DND-41 (cell line): Measurements from ENCODE around the gene RAD51B.
A peak's percentile ranks its signal among the peaks of the same experiment; 100 is the strongest.

Experiments
- ATAC-seq: fragments of 200-7000 bp; cut with Tn5 transposase; 3 replicates; pipeline ENCODE4 v1.9.1; 2021; ENCODE audit warnings: low read depth; ENCODE audit not compliant: insufficient read depth
- DNase-seq: peaks from one replicate; pipeline ENCODE4 v3.0.0-alpha.2; 2020
- H2AFZ ChIP-seq: 2 replicates; pipeline ENCODE4 v1.6.0; 2012; ENCODE audit warnings: low read depth, low read length
- H3K27ac ChIP-seq: 2 replicates; pipeline ENCODE4 v1.5.1; 2012; ENCODE audit warnings: low read length, inconsistent platforms
- H3K27me3 ChIP-seq: fragments of 200-600 bp; sonication (generic); 2 replicates; pipeline ENCODE4 v1.6.0; 2012; ENCODE audit warnings: low read length, mild to moderate bottlenecking, inconsistent platforms; ENCODE audit not compliant: insufficient read depth, poor library complexity
- H3K36me3 ChIP-seq: 2 replicates; pipeline ENCODE4 v1.5.1; 2012; ENCODE audit warnings: low read length, inconsistent platforms; ENCODE audit not compliant: insufficient read depth
- H3K4me1 ChIP-seq: 2 replicates; pipeline ENCODE4 v1.5.1; 2012; ENCODE audit warnings: mild to moderate bottlenecking, low read length; ENCODE audit not compliant: insufficient read depth
- H3K4me2 ChIP-seq: 2 replicates; pipeline ENCODE4 v1.6.0; 2012; ENCODE audit warnings: mild to moderate bottlenecking, moderate library complexity, low read length, inconsistent platforms; ENCODE audit not compliant: insufficient read depth
- H3K4me3 ChIP-seq, 2 experiments: fragments of 200-600 bp in 1 of 2; shearing (Covaris generic) in 1 of 2; 2 replicates each; pipeline ENCODE4 v1.5.1; 2012 to 2016; ENCODE audit warnings: inconsistent platforms in 2 of 2, low read length in 2 of 2, mild to moderate bottlenecking in 2 of 2, low read depth in 1 of 2, moderate library complexity in 1 of 2
- H3K79me2 ChIP-seq: 2 replicates; pipeline ENCODE4 v1.6.0; 2012; ENCODE audit warnings: low read length, inconsistent platforms; ENCODE audit not compliant: insufficient read depth
- H3K9ac ChIP-seq: 2 replicates; pipeline ENCODE4 v1.6.0; 2012; ENCODE audit warnings: low read depth, mild to moderate bottlenecking, inconsistent platforms, low read length, moderate library complexity
- H3K9me3 ChIP-seq: 2 replicates; pipeline ENCODE4 v1.5.1; 2012; ENCODE audit warnings: low read length, moderate library complexity, mild to moderate bottlenecking, inconsistent platforms; ENCODE audit not compliant: insufficient read depth, severe bottlenecking
- H4K20me1 ChIP-seq: 2 replicates; pipeline ENCODE4 v1.6.0; 2012; ENCODE audit warnings: low read length; ENCODE audit not compliant: insufficient read depth
- EZH2 ChIP-seq: IDR thresholded peaks from 3 replicates; pipeline ENCODE4 v1.6.1; 2012; ENCODE audit warnings: borderline replicate concordance, low read depth, mild to moderate bottlenecking, moderate library complexity, low read length, inconsistent platforms; ENCODE audit not compliant: severe bottlenecking
- TF ChIP-seq, protein P1 (sequence below): IDR thresholded peaks from 2 replicates; pipeline ENCODE4 v1.5.1; 2012; ENCODE audit warnings: borderline replicate concordance, low read length, moderate library complexity, mild to moderate bottlenecking; ENCODE audit not compliant: poor library complexity, severe bottlenecking; ENCODE audit errors: extremely low read depth

Gene RAD51B

DNA sequence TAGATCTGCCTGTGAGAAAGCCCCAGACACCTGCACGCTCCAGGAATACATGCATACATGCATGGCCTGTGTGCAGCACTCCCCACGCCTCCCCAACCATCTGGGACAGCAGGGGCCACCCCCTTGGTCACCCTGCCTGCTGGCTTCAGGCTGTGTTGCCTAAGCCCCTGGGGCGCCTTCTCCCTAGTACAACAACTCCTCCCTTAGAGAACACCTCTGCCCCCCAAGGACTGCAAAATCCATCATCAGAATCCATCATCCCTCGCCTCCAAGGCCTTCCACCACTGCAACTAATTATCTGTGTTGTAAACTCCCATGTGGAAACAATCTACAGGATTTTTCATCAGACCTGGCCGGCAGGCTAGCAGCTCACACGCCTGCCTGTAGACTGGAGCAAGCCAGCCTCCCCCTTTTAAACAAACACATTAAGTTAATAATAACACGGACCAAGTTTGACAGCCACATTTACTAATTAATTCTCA lies 936.5 kb downstream of the RAD51B start:
- no peak for DNase-seq
- Histone ChIP-seq H3K9ac (no peak overlapping the region), H3K27ac (no peak overlapping the region), H3K9me3 (no peaks in the 10 kb centered on the region), H2AFZ (no peak overlapping the region), H3K4me3 (no peak overlapping the region), H3K4me1 (no peaks in the 10 kb centered on the region), H4K20me1 (no peaks in the 10 kb centered on the region), H3K79me2 (no peaks in the 10 kb centered on the region), H3K36me3 (no peaks in the 10 kb centered on the region), H3K4me2 (no peak overlapping the region), H3K27me3 (no peaks in the 10 kb centered on the region)
- ATAC-seq: no peak
- TF ChIP-seq, protein P1, sequence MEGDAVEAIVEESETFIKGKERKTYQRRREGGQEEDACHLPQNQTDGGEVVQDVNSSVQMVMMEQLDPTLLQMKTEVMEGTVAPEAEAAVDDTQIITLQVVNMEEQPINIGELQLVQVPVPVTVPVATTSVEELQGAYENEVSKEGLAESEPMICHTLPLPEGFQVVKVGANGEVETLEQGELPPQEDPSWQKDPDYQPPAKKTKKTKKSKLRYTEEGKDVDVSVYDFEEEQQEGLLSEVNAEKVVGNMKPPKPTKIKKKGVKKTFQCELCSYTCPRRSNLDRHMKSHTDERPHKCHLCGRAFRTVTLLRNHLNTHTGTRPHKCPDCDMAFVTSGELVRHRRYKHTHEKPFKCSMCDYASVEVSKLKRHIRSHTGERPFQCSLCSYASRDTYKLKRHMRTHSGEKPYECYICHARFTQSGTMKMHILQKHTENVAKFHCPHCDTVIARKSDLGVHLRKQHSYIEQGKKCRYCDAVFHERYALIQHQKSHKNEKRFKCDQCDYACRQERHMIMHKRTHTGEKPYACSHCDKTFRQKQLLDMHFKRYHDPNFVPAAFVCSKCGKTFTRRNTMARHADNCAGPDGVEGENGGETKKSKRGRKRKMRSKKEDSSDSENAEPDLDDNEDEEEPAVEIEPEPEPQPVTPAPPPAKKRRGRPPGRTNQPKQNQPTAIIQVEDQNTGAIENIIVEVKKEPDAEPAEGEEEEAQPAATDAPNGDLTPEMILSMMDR: no peak
- no peak for TF ChIP-seq EZH2

DNA sequence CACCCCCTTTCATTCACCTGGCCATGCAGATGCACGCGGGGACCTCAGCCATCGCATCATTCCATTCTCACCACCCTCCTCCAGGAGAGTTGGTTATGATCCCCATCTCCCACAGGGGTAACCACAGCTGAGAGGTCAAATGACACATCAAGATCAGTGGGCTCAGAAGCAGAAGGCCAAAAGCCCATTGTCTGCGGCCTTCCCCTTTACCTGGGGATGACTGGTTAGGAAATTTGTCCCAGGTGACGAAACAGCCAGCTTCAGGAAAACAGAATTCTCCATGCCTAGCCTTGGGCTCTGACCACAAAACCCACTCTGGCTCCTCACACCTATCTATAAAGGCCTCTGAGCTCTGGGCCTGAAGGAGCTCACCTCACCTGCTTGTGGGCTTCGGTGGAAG lies 937.2 kb downstream of the RAD51B start:
- no peaks in the 10 kb centered on the region for H3K79me2 ChIP-seq

DNA sequence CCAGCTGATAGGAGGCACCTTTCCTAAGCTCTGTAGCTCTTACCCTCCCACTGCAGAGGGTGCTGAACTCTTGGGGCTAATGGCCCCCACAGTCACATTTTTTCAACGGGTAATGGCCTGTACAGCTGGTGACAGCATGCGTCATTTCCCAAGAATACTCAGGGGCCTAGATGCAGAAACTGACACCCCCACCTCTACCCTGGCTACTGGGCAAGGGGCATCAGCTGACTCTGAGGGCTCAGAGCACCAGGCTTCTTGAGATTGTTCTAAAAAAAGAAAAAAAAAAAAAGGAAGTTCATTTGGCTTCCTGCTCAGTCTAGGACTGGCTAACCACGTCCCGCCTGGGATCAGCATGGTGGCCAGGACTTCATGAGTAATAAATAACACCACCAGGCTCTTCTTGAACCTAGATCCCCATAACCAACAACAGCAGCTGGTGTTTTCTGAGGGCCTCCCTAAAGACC lies 938.1 kb downstream of the RAD51B start:
- Histone ChIP-seq H3K27me3 (no peaks in the 10 kb centered on the region), H3K4me1 (no peaks in the 10 kb centered on the region), H3K4me3 (no peak overlapping the region), H4K20me1 (no peaks in the 10 kb centered on the region), H3K79me2 (no peaks in the 10 kb centered on the region), H3K4me2 (no peak overlapping the region), H3K9me3 (no peaks in the 10 kb centered on the region), H3K36me3 (no peaks in the 10 kb centered on the region), H3K9ac (no peak overlapping the region), H2AFZ (no peak overlapping the region), H3K27ac (no peak overlapping the region)
- DNase-seq (peak; percentile 28), ATAC-seq (peak; percentile 57; the same call in 2 of the 3 replicates)
- no peak for TF ChIP-seq EZH2
- TF ChIP-seq, protein P1: no peak

More for the DNA sequence above, 937.2 kb downstream of the RAD51B start:
- Histone ChIP-seq H3K4me1 (no peaks in the 10 kb centered on the region), H3K4me2 (no peak overlapping the region), H2AFZ (no peak overlapping the region), H3K9me3 (no peaks in the 10 kb centered on the region), H3K27ac (no peak overlapping the region), H3K9ac (no peak overlapping the region), H4K20me1 (no peaks in the 10 kb centered on the region), H3K4me3 (no peak overlapping the region), H3K27me3 (no peaks in the 10 kb centered on the region), H3K36me3 (no peaks in the 10 kb centered on the region)
- TF ChIP-seq EZH2: no peak
- TF ChIP-seq, protein P1: no peak
- no peak for ATAC-seq
- no peak for DNase-seq

DNA sequence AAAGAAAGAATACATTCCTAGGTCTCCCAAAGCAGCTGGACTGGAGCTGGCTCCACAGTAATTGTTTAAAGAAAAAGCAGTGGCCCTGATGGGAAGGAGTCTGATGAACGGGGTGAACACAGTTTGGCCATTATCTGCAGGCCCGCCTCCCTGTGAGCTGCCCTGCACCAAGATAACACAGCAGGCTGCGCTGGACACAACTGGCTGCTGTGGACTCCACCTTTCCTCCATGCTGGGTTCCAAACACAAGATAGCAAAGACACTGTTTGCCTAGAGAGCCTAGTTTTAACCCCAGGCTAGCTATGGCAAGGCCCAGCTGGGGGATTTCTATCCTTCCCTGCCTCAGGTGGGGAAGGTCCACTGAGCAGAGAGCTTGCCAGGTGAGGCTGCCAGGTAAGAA lies 938.7 kb downstream of the RAD51B start:
- H3K79me2 ChIP-seq: no peaks in the 10 kb centered on the region
- H3K27ac ChIP-seq: no peak overlapping the region
- no peaks in the 10 kb centered on the region for H3K9me3 ChIP-seq
- H3K27me3 ChIP-seq: no peaks in the 10 kb centered on the region
- DNase-seq (no peak), ATAC-seq (no peak)
- H3K4me2 ChIP-seq: no peak overlapping the region
- no peak for TF ChIP-seq EZH2
- TF ChIP-seq, protein P1: no peak
- H3K4me3 ChIP-seq: no peak overlapping the region
- no peak overlapping the region for H3K9ac ChIP-seq
- H4K20me1 ChIP-seq: no peaks in the 10 kb centered on the region
- H3K36me3 ChIP-seq: no peaks in the 10 kb centered on the region
- H3K4me1 ChIP-seq: no peaks in the 10 kb centered on the region
- no peak overlapping the region for H2AFZ ChIP-seq
